Epithelial cell of esophagus (primary cell): ENCODE results near the gene SCG5.

Experiments
- DNase-seq: peaks from one replicate; pipeline ENCODE4 v3.0.0; 2010; ENCODE audit warnings: low read depth
- H3K4me3 ChIP-seq: 2 replicates; pipeline ENCODE4 v1.5.1; 2011; ENCODE audit warnings: mild to moderate bottlenecking, low read length, control low read depth
- TF ChIP-seq, protein P1 (sequence below): IDR thresholded peaks from 2 replicates; pipeline ENCODE4 v1.5.1; 2011; ENCODE audit warnings: low read depth, mild to moderate bottlenecking, low read length, control low read depth, inconsistent platforms; ENCODE audit not compliant: insufficient read depth; ENCODE audit errors: missing control alignments

SCG5 gene

DNA sequence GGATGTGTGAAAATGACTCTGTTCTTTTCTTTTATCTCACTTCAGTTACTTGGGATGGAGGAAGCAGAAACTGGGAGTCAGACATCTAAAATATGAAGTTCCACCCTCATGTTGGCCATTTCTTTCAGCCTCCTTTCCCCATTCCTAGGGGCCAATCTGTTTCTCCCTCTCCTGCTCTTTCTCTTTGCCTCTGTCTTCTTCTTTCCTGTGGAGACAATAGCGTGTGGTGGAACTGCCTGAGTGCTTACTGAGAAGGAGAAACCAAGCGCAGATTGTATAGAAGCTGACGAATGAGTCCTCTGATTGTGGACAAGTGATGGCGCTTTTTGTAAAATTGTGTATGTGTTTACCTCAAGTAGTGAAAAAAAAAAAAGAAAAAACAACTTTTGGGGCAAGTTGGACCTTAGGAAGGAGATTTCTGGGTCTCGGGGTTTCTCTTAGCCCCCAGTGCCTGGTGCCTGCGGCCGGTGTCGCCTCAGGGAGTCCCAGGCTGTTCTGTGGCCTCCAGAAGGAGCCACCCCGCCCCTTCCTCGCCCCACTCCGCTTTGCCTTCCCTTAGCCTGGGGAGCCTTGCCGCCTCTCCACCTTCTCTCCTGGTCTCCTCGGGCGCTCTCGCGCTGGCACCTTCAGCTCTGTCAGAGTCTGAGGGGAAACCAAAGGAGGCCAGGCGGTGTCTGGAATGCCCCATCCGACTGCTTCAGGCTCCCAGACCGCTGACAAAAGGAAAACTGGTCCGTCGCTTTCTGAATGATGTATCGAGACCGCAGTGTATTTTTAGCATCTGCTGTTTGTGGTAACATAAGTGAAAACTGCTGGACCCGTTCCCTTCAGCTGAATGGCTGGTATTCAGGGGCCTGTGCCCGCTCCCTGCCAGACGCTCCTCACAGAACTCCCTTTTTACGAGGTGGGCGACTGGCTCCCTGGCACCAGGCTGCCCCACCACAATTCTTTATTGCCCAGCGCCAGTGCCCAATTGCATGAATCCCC is 30.1 kb downstream of the SCG5 start:
- TF ChIP-seq, protein P1, sequence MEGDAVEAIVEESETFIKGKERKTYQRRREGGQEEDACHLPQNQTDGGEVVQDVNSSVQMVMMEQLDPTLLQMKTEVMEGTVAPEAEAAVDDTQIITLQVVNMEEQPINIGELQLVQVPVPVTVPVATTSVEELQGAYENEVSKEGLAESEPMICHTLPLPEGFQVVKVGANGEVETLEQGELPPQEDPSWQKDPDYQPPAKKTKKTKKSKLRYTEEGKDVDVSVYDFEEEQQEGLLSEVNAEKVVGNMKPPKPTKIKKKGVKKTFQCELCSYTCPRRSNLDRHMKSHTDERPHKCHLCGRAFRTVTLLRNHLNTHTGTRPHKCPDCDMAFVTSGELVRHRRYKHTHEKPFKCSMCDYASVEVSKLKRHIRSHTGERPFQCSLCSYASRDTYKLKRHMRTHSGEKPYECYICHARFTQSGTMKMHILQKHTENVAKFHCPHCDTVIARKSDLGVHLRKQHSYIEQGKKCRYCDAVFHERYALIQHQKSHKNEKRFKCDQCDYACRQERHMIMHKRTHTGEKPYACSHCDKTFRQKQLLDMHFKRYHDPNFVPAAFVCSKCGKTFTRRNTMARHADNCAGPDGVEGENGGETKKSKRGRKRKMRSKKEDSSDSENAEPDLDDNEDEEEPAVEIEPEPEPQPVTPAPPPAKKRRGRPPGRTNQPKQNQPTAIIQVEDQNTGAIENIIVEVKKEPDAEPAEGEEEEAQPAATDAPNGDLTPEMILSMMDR, result no peak
- no peak for DNase-seq
- no peak overlapping the region for H3K4me3 ChIP-seq

DNA sequence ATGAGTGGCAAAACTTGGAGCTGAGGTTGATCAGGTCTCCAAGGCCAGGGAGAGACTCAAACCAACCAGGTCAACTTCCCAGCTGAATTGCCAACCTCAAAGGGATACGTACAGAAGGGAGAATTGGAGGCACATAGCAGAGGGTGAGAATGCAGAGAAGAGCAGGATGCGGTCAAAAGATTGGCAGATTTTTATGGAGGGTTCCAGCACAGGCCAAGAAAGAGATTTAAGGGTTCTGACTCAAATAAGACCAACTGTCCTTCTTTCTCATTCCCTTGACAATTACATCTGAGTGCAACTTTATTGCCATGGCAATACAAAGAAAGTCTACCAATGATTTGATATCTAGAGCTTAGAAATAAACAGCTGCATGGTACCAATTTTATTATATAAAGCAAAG is 33.2 kb downstream of the SCG5 start:
- DNase-seq, result no peak
- TF ChIP-seq, protein P1, result no peak
- H3K4me3 ChIP-seq, result no peak overlapping the region

DNA sequence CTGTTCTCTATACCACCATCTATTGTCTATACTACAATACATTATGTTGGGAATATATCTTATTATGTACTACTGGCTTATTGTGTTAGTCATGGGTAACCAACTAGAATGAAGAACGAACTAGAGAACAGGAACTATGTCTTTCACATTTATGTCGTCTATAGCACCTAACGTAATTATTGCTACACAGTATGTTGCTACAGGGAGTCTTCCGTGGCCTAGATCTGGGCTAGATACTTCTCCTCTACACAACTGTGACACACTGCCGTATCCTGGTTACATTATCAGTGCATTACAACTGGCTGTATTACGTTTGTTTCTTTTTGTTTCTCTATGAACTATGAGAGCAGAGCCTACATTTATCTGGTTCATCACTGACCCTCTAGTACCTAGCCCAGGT is 34.0 kb downstream of the SCG5 start:
- H3K4me3 ChIP-seq, result no peak overlapping the region
- TF ChIP-seq, protein P1, result no peak
- DNase-seq, result no peak

DNA sequence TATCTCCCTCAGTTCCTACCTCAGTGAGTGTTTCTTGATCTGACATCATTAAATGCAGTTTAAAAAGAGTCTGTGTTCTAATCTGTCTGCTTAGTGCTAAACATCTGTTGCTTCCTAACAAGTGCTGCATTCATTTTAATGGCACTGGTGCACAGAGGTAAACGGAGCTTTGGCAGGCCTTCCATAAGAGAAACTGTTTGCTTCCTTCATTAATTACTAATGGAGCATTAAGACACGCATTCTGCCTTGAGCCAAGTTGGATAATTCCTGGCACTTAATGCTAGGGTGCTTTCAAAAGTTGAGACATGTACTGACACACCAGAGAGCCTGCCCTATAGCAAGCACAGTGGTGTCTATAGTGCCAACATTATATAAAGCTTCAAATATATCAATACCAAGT is 34.7 kb downstream of the SCG5 start:
- DNase-seq, result peak; percentile 59
- TF ChIP-seq, protein P1, result no peak
- H3K4me3 ChIP-seq, result no peak overlapping the region

DNA sequence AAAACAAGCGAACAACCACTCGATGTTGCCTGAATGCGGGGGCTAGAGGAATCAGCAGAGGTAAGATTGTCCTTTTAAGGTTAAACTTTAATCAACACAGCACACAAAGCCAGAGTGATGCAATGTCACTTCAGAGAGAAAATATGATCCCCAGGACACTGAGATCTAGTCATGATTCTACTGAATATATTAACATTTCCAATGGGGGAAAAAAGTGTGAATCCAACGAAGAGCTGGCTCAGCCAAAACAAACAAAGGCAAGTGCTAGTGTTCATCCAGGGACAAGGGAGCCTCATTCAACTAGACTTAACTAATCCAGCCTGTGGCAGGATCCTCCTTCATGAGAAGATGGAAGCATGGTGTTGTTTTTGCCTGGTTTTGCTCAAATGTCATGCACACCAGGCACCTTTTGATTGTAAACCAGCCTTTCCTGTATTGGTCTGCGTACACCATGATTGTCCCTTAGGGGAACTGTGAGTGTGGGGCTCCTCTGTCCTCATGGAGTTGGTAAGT is 35.8 kb downstream of the SCG5 start:
- TF ChIP-seq, protein P1, result no peak

DNA sequence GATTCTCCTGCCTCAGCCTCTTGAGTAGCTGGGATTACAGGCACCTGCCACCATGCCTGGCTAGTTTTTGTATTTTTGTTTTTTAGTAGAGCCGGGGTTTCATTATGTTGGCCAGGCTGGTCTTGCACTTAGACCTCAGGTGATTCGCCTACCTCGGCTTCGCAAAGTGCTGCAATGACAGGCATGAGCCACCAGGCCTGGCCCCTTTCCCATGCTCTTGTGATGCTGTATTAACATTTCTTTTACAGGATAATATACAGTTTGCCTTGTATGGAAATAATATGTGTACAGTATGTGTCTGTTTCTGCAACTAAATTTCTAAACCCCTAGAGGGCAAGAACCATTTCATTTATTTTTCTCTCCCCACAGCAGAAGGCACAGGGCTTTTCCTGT is 37.8 kb downstream of the SCG5 start:
- H3K4me3 ChIP-seq, result no peak overlapping the region
- TF ChIP-seq, protein P1, result peak; percentile 13
- DNase-seq, result no peak

More for the DNA sequence above, 35.8 kb downstream of the SCG5 start:
- no peak overlapping the region for H3K4me3 ChIP-seq
- DNase-seq, result no peak
